Lung (tissue), 12 donors: Measurements from ENCODE around the gene MECR. TPM values are rescaled to one million over a fixed set of nuclear protein-coding genes. Genes with fewer than 3 reads are reported as not detected.
"Not testable (repeated sequence)": the region's sequence is repeated elsewhere in the genome, so short reads cannot be mapped to it uniquely, and the experiment has no call there.

Experiments
- ATAC-seq: fragments of 200-7000 bp; cut with Tn5 transposase; one replicate; pipeline ENCODE4 v1.9.1; 2020; ENCODE audit warnings: moderate number of reproducible peaks; ENCODE audit not compliant: insufficient read depth, low FRiP score
- DNase-seq, 3 donors: peaks; one replicate each; pipeline ENCODE4 v3.0.0-alpha.2; 2013 to 2017
- H3K27ac ChIP-seq, 2 donors: one replicate each; pipeline ENCODE4 v1.5.1; 2013; ENCODE audit warnings: mild to moderate bottlenecking in 2 of 2, moderate library complexity in 2 of 2, control low read depth in 1 of 2, inconsistent platforms in 1 of 2, low read depth in 1 of 2, low read length in 1 of 2
- H3K27me3 ChIP-seq, 3 donors: one replicate each; pipeline ENCODE4 v1.5.1; 2013; ENCODE audit warnings: low read length in 2 of 3; ENCODE audit not compliant: control insufficient read depth in 3 of 3, insufficient read depth in 3 of 3
- H3K36me3 ChIP-seq, 4 donors: one replicate each; pipeline ENCODE4 v1.5.1; 2013; ENCODE audit warnings: low read length in 4 of 4, mild to moderate bottlenecking in 1 of 4, moderate library complexity in 1 of 4; ENCODE audit not compliant: control insufficient read depth in 4 of 4, insufficient read depth in 4 of 4
- H3K4me1 ChIP-seq, 5 donors: one replicate each; pipeline ENCODE4 v1.5.1; 2013; ENCODE audit warnings: low read length in 5 of 5, mild to moderate bottlenecking in 2 of 5, moderate library complexity in 1 of 5; ENCODE audit not compliant: control insufficient read depth in 5 of 5, insufficient read depth in 5 of 5
- H3K4me3 ChIP-seq: one replicate; pipeline ENCODE4 v1.5.1; 2013; ENCODE audit warnings: mild to moderate bottlenecking, control low read depth, moderate library complexity
- H3K9ac ChIP-seq, 2 donors: one replicate each; pipeline ENCODE4 v1.5.1; 2013; ENCODE audit warnings: low read length in 2 of 2, control low read depth in 1 of 2; ENCODE audit not compliant: insufficient read depth in 1 of 2
- H3K9me3 ChIP-seq, 4 donors: one replicate each; pipeline ENCODE4 v1.5.1; 2013; ENCODE audit warnings: low read length in 3 of 4, mild to moderate bottlenecking in 1 of 4, moderate library complexity in 1 of 4; ENCODE audit not compliant: control insufficient read depth in 4 of 4, insufficient read depth in 3 of 4
- CTCF ChIP-seq: IDR thresholded peaks from 2 replicates; pipeline ENCODE4 v1.5.1; 2012; ENCODE audit warnings: mild to moderate bottlenecking; ENCODE audit errors: control extremely low read depth, extremely low read depth
- WGBS, 2 donors: extraction: QIAGEN DNeasy Blood & Tissue Kit; methylation state at CpG; one replicate each; pipeline ENCODE4 v1.1.7; 2013; 5-methylcytosine and 5-hydroxymethylcytosine counted together
- polyA plus RNA-seq, 2 donors: library from polyadenylated mRNA; stranded (reverse); fragments of 200-250 nt; gene quantifications; one replicate each; pipeline ENCODE4 v1.2.1, GENCODE V29; 2013
- total RNA-seq, 2 donors: library from RNA; depleted of rRNA in 1 of 2; stranded (reverse); fragments of >200 nt in 1 of 2; gene quantifications; one replicate each; pipeline ENCODE4 v1.2.1, GENCODE V29; 2014 to 2021
- donor health status: control.
- donor health status: control.
- donor health status: Bipolar disorder and iron deficiency.
- donor health status: healthy.
- donor health status: DM: yes; HTN: yes; CAD: no.

The MECR gene
- total and polyA plus RNA-seq, 4 donors = 18.0 to 30.1 (median 23.2) TPM

- TF ChIP-seq CTCF = peak; percentile 94
- Histone ChIP-seq H3K27ac (peak within 1 kb of the TSS in 1 of 2 donors; percentile 80), H3K9me3 (no peaks in the 10 kb centered on the region), H3K9ac (peak within 1 kb of the TSS; percentile 52 to 79), H3K36me3 (no peaks in the 10 kb centered on the region), H3K27me3 (peaks cover 0 to 10% (median 7%) of the 10 kb centered on the region in 3 donors), H3K4me3 (peak within 1 kb of the TSS; percentile 69), H3K4me1 (peaks cover 0 to 28% (median 6%) of the 10 kb centered on the region in 5 donors)
- whole genome bisulfite sequencing, 2 donors = 5 to 7% methylated on average over 70 to 82 of the region's 82 CpGs
- ATAC-seq (peak; percentile 82), DNase-seq (peak; percentile 77 to 88 (median 86))
These were observed 5.4 kb upstream of the MECR start, which contains the start of gene PTPRU for GRCh38 chr1:29235955-29236711. PTPRU (plus strand) TSS chr1:29236522; CDS start chr1:29236645, 123 bp downstream.

- 87 to 92% methylated on average over 9 of the region's 9 CpGs for WGBS, 2 donors
- Histone ChIP-seq H3K4me1 (peaks cover 3 to 33% (median 6%) of the 10 kb centered on the region in 5 donors), H3K27me3 (peaks cover 0 to 10% (median 7%) of the 10 kb centered on the region in 3 donors)
- H3K27ac ChIP-seq, H3K4me3 ChIP-seq, ATAC-seq, H3K9ac ChIP-seq, H3K9me3 ChIP-seq, DNase-seq, H3K36me3 ChIP-seq: not testable (repeated sequence)
These were observed 4.1 kb upstream of the MECR start for GRCh38 chr1:29234881-29235280.

GRCh38 chr1:29234471-29234870 lies 3.7 kb upstream of the MECR start:
- no peaks in the 10 kb centered on the region for H3K9me3 ChIP-seq
- no peak for TF ChIP-seq CTCF
- peaks cover 0 to 10% (median 7%) of the 10 kb centered on the region in 3 donors for H3K27me3 ChIP-seq
- H3K4me3 ChIP-seq = no peak overlapping the region
- H3K27ac ChIP-seq = no peak overlapping the region
- no peaks in the 10 kb centered on the region for H3K36me3 ChIP-seq
- H3K4me1 ChIP-seq = peaks cover 6 to 30% (median 7%) of the 10 kb centered on the region in 5 donors
- ATAC-seq = no peak
- DNase-seq = no peak
- WGBS, 2 donors = 86% methylated on average over 1 of the region's 1 CpG
- no peak overlapping the region for H3K9ac ChIP-seq

- DNase-seq (no peak), ATAC-seq (no peak)
- Histone ChIP-seq H3K4me3 (no peak overlapping the region), H3K9ac (no peak overlapping the region), H3K4me1 (peaks cover 5 to 28% (median 8%) of the 10 kb centered on the region in 5 donors), H3K9me3 (no peaks in the 10 kb centered on the region), H3K36me3 (no peaks in the 10 kb centered on the region), H3K27ac (no peak overlapping the region), H3K27me3 (peaks cover 0 to 8% (median 7%) of the 10 kb centered on the region in 3 donors)
- no peak for TF ChIP-seq CTCF
- WGBS, 2 donors = 86 to 93% methylated on average over 4 of the region's 4 CpGs
These were observed 3.0 kb upstream of the MECR start for GRCh38 chr1:29233693-29234092.
